Astrocyte (in vitro differentiated cells and primary cell): ENCODE data around the gene LGMN. TPM values are rescaled to one million over a fixed set of nuclear protein-coding genes. Genes with fewer than 3 reads are reported as not detected.

Experiments
- DNase-seq: peaks from one replicate; pipeline ENCODE4 v3.0.0-alpha.2; 2010; ENCODE audit warnings: low read depth
- FAIRE-seq: peaks from 2 replicates; lab custom pipeline; 2011; peaks lifted over from hg19 to GRCh38; lab: Jason Lieb, UNC
- H2AFZ ChIP-seq: 2 replicates; pipeline ENCODE4 v1.6.0; 2012; ENCODE audit warnings: low read depth, low read length, inconsistent platforms
- H3K27ac ChIP-seq: 2 replicates; pipeline ENCODE4 v1.5.1; 2011; ENCODE audit warnings: low read depth, low read length, inconsistent platforms
- H3K27me3 ChIP-seq: 2 replicates; pipeline ENCODE4 v1.6.0; 2011; ENCODE audit warnings: low read length, inconsistent platforms; ENCODE audit not compliant: insufficient read depth
- H3K36me3 ChIP-seq: 2 replicates; pipeline ENCODE4 v1.5.1; 2011; ENCODE audit warnings: low read length, inconsistent platforms; ENCODE audit not compliant: insufficient read depth
- H3K4me1 ChIP-seq: 2 replicates; pipeline ENCODE4 v1.5.1; 2011; ENCODE audit warnings: low read length, inconsistent platforms; ENCODE audit not compliant: insufficient read depth
- H3K4me2 ChIP-seq: 2 replicates; pipeline ENCODE4 v1.6.0; 2012; ENCODE audit warnings: low read length, inconsistent platforms
- H3K4me3 ChIP-seq: 2 replicates; pipeline ENCODE4 v1.5.1; 2011; ENCODE audit warnings: low read depth, mild to moderate bottlenecking, low read length, inconsistent platforms; ENCODE audit not compliant: insufficient read depth
- H3K79me2 ChIP-seq: 2 replicates; pipeline ENCODE4 v1.6.0; 2012; ENCODE audit warnings: mild to moderate bottlenecking, low read length, inconsistent platforms; ENCODE audit not compliant: insufficient read depth
- H3K9ac ChIP-seq: 2 replicates; pipeline ENCODE4 v1.6.0; 2012; ENCODE audit warnings: mild to moderate bottlenecking, low read length, inconsistent platforms
- H3K9me3 ChIP-seq: 2 replicates; pipeline ENCODE4 v1.5.1; 2012; ENCODE audit warnings: low read depth, mild to moderate bottlenecking, low read length, inconsistent platforms; ENCODE audit not compliant: insufficient read depth
- H4K20me1 ChIP-seq: 2 replicates; pipeline ENCODE4 v1.6.0; 2012; ENCODE audit warnings: low read length, inconsistent platforms; ENCODE audit not compliant: insufficient read depth
- H3K27ac Mint-ChIP-seq: one replicate; pipeline ENCODE4 v1.8.0; 2021; ENCODE audit warnings: mild to moderate bottlenecking, mixed read lengths; ENCODE audit not compliant: unreplicated experiment
- H3K27me3 Mint-ChIP-seq: one replicate; pipeline ENCODE4 v1.8.0; 2021; ENCODE audit warnings: low read depth, mixed read lengths; ENCODE audit not compliant: unreplicated experiment
- H3K36me3 Mint-ChIP-seq: one replicate; pipeline ENCODE4 v1.8.0; 2021; ENCODE audit warnings: low read depth, mixed read lengths; ENCODE audit not compliant: unreplicated experiment
- H3K4me1 Mint-ChIP-seq: one replicate; pipeline ENCODE4 v1.8.0; 2021; ENCODE audit warnings: low read depth, mixed read lengths; ENCODE audit not compliant: unreplicated experiment
- H3K4me3 Mint-ChIP-seq: one replicate; pipeline ENCODE4 v1.8.0; 2021; ENCODE audit warnings: mild to moderate bottlenecking, moderate library complexity, mixed read lengths; ENCODE audit not compliant: unreplicated experiment
- H3K9me3 Mint-ChIP-seq: one replicate; pipeline ENCODE4 v1.8.0; 2021; ENCODE audit warnings: mild to moderate bottlenecking, mixed read lengths; ENCODE audit not compliant: unreplicated experiment
- CTCF ChIP-seq: IDR thresholded peaks from 2 replicates; pipeline ENCODE4 v1.5.1; 2011; ENCODE audit warnings: low read depth, mild to moderate bottlenecking, inconsistent platforms, low read length, moderate library complexity; ENCODE audit not compliant: insufficient read depth
- EZH2 ChIP-seq: IDR thresholded peaks from 2 replicates; pipeline ENCODE4 v1.6.1; 2012; ENCODE audit warnings: mild to moderate bottlenecking, low read length, inconsistent platforms; ENCODE audit not compliant: insufficient read depth
- total RNA-seq: library from RNA; stranded (reverse); gene quantifications from 2 replicates; pipeline ENCODE4 v1.2.1, GENCODE V29; 2021

Gene LGMN
- total RNA-seq, 1 donor from 2014 or later = 232 TPM

- H2AFZ ChIP-seq = no peak overlapping the region
- no peak overlapping the region for H3K4me2 ChIP-seq
- no peak for TF ChIP-seq EZH2
- no peak for TF ChIP-seq CTCF
- Mint-ChIP-seq H3K27ac (no peak overlapping the region), H3K4me1 (no peaks in the 10 kb centered on the region), H3K4me3 (no peak overlapping the region), H3K9me3 (no peaks in the 10 kb centered on the region), H3K36me3 (no peaks in the 10 kb centered on the region), H3K27me3 (peaks cover 3% of the 10 kb centered on the region)
- no peaks in the 10 kb centered on the region for H3K4me1 ChIP-seq
- no peak overlapping the region for H3K9ac ChIP-seq
- no peak overlapping the region for H3K27ac ChIP-seq
- no peaks in the 10 kb centered on the region for H3K9me3 ChIP-seq
- no peaks in the 10 kb centered on the region for H4K20me1 ChIP-seq
- no peak for DNase-seq
- no peak overlapping the region for H3K4me3 ChIP-seq
- no peaks in the 10 kb centered on the region for H3K79me2 ChIP-seq
- FAIRE-seq = no peak
- peaks cover 2% of the 10 kb centered on the region for H3K27me3 ChIP-seq
- H3K36me3 ChIP-seq = no peaks in the 10 kb centered on the region
Measured at GRCh38 chr14:92774572-92774971, 26.1 kb upstream of the LGMN start.

GRCh38 chr14:92770484-92770883 is 22.1 kb upstream of the LGMN start:
- Mint-ChIP-seq H3K9me3 (no peaks in the 10 kb centered on the region), H3K27me3 (peaks cover 4% of the 10 kb centered on the region)
- FAIRE-seq = no peak

More at GRCh38 chr14:92770484-92770883, 22.1 kb upstream of the LGMN start:
- no peaks in the 10 kb centered on the region for H3K9me3 ChIP-seq
- no peaks in the 10 kb centered on the region for H4K20me1 ChIP-seq
- H3K9ac ChIP-seq = no peak overlapping the region
- H3K27ac Mint-ChIP-seq = no peak overlapping the region
- H3K4me2 ChIP-seq = no peak overlapping the region
- H2AFZ ChIP-seq = no peak overlapping the region
- peaks cover 2% of the 10 kb centered on the region for H3K27me3 ChIP-seq
- H3K4me3 Mint-ChIP-seq = no peak overlapping the region
- H3K4me3 ChIP-seq = no peak overlapping the region
- no peaks in the 10 kb centered on the region for H3K4me1 ChIP-seq
- no peak for DNase-seq
- TF ChIP-seq EZH2 (no peak), CTCF (no peak)
- H3K36me3 Mint-ChIP-seq = no peaks in the 10 kb centered on the region
- H3K79me2 ChIP-seq = no peaks in the 10 kb centered on the region
- H3K4me1 Mint-ChIP-seq = no peaks in the 10 kb centered on the region
- no peak overlapping the region for H3K27ac ChIP-seq
- H3K36me3 ChIP-seq = no peaks in the 10 kb centered on the region
